Thyroid gland (tissue), 4 donors: ENCODE measurements around the gene IL33. TPM values are rescaled to one million over a fixed set of nuclear protein-coding genes. Genes with fewer than 3 reads are reported as not detected.
A peak's percentile ranks its signal among the peaks of the same experiment; 100 is the strongest.

ENCODE experiments used
- DNase-seq, 2 donors: peaks; one replicate each; pipeline ENCODE4 v3.0.0-alpha.2; 2019
- H3K27ac ChIP-seq, 3 donors: fragments of 200-600 bp; sonication (generic); 1 replicate in 2 of 3; 2 replicates in 1 of 3; pipeline ENCODE4 v1.5.1; 2016 to 2019; ENCODE audit warnings: mild to moderate bottlenecking in 1 of 3, moderate library complexity in 1 of 3
- H3K27me3 ChIP-seq: fragments of 200-600 bp; sonication (generic); one replicate; pipeline ENCODE4 v1.5.1; 2019
- H3K36me3 ChIP-seq, 2 donors: fragments of 200-600 bp; sonication (generic); one replicate each; pipeline ENCODE4 v1.5.1; 2016 to 2019
- H3K4me1 ChIP-seq, 2 donors: fragments of 200-600 bp; sonication (generic); one replicate each; pipeline ENCODE4 v1.5.1; 2017 to 2019
- H3K4me3 ChIP-seq, 3 donors: fragments of 200-600 bp; sonication (generic); replicated peaks in 1 of 3; 1 replicate in 2 of 3; 2 replicates in 1 of 3; pipeline ENCODE4 v1.5.1; 2016; ENCODE audit warnings: mild to moderate bottlenecking in 1 of 3
- H3K9me3 ChIP-seq: fragments of 200-600 bp; sonication (generic); one replicate; pipeline ENCODE4 v1.5.1; 2017
- POLR2A ChIP-seq, 2 donors: fragments of 450-650 bp; IDR thresholded peaks; one replicate each; pipeline ENCODE4 v1.6.1; 2017; ENCODE audit warnings: antibody characterized with exemption in 2 of 2, mild to moderate bottlenecking in 2 of 2, moderate library complexity in 1 of 2
- WGBS, 2 donors: methylation state at CpG; one replicate each; pipeline ENCODE4 v1.1.5; 2017; 5-methylcytosine and 5-hydroxymethylcytosine counted together
- intact Hi-C: fragments of 100-400 bp; cut with DNase I; formaldehyde crosslinking; loops from one replicate; pipeline ENCODE4 v1.15.1; 2023
- total RNA-seq, 4 donors: library from RNA; depleted of rRNA; stranded (reverse); fragments of >200 nt; gene quantifications; one replicate each; pipeline ENCODE4 v1.2.3, GENCODE V29; 2016
- TF ChIP-seq, protein P1 (sequence below), 6 experiments: fragments of 200-600 bp in 3 of 6; fragments of 450-650 bp in 3 of 6; sonication (generic) in 3 of 6; IDR thresholded peaks; one replicate each; pipeline ENCODE4 v1.5.1; 2016 to 2019; ENCODE audit warnings: antibody characterized with exemption in 6 of 6, mild to moderate bottlenecking in 2 of 6, inconsistent platforms in 1 of 6, moderate library complexity in 1 of 6

The IL33 gene
- total RNA-seq, 4 donors from 2014 or later, result 15.7 to 33.9 (median 19.9) TPM

GRCh38 chr9:6183627-6184026 is 32.0 kb upstream of the IL33 start:
- Histone ChIP-seq H3K9me3 (no peaks in the 10 kb centered on the region), H3K27ac (no peak overlapping the region), H3K4me3 (no peak overlapping the region), H3K27me3 (no peaks in the 10 kb centered on the region), H3K4me1 (peaks cover 14 to 19% of the 10 kb centered on the region in 2 donors), H3K36me3 (no peaks in the 10 kb centered on the region)
- intact Hi-C loops, result no loop called here
- WGBS, 2 donors, result 98 to 100% methylated on average over 1 of the region's 1 CpG
- no peak for TF ChIP-seq POLR2A (IDR thresholded peaks at IDR 0.05)
- TF ChIP-seq, protein P1, sequence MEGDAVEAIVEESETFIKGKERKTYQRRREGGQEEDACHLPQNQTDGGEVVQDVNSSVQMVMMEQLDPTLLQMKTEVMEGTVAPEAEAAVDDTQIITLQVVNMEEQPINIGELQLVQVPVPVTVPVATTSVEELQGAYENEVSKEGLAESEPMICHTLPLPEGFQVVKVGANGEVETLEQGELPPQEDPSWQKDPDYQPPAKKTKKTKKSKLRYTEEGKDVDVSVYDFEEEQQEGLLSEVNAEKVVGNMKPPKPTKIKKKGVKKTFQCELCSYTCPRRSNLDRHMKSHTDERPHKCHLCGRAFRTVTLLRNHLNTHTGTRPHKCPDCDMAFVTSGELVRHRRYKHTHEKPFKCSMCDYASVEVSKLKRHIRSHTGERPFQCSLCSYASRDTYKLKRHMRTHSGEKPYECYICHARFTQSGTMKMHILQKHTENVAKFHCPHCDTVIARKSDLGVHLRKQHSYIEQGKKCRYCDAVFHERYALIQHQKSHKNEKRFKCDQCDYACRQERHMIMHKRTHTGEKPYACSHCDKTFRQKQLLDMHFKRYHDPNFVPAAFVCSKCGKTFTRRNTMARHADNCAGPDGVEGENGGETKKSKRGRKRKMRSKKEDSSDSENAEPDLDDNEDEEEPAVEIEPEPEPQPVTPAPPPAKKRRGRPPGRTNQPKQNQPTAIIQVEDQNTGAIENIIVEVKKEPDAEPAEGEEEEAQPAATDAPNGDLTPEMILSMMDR (IDR thresholded peaks at IDR 0.05), result no peak
- no peak for DNase-seq

DNA sequence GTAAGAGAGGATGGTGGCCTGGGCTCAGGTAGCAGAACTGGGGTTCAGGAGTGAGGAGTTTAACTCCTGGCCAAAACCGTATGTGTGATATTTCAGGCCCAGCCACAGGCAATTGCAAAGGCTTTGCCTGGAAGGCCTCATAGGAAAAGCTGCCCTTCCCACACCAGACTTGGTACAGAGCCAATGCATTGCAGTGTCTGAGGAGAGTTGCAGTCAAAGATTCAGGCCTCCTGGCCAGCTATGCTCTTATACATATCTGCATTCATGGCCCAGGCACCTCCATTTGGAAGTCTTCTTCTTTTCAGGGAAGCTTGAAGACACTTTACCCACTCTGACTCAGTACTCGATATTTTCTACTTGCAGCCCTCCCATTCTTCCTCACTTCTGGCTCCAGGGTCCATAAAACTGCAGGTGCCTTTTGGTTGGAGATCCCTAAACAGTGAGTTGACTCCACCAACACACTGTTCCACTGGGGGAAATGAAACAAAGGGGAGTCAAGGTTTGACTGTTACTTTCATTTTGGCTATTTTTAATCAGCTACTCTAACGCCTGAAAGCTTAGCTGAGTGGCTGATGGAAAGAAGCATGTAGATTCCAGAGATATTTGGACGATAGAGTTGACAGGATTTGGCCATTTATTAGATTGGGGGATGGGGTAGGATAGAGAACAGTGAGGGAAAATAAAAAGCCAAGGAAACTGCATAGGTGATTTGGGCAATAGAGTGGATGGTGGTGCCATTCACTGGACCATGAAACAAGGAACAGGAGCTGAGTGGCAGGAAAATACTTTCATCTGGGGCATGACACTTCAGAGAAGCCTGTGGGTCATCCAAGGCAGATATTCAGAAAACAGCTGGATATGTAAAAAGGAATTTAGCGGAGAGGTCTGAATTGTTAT is 30.6 kb upstream of the IL33 start:
- 38 to 42% methylated on average over 5 of the region's 5 CpGs for WGBS, 2 donors

DNA sequence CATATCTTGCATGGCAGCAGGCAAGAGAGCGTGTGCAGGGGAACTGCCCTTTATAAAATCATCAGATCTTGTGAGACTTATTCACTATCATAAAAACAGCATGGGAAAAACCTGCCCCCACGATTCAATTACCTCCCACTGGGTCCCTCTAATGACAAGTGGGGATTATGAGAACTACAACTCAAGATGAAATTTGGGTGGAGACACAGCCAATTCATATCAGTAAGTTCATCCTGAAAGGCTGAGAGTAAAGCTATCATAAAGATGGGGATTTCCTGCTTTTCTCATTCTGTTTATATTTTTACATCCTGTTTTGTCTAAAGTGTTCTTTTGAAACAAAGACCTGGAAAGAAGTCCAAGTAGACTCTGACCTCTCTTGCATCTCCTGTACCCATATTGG is 28.9 kb upstream of the IL33 start:
- intact Hi-C loops, result no loop called here

More for the DNA sequence above, 30.6 kb upstream of the IL33 start:
- peak overlapping the region; percentile 74 to 83 (median 77) for H3K27ac ChIP-seq
- intact Hi-C loops, result no loop called here
- no peaks in the 10 kb centered on the region for H3K9me3 ChIP-seq
- no peaks in the 10 kb centered on the region for H3K27me3 ChIP-seq
- peak; percentile 54 to 57 for DNase-seq
- peaks cover 14 to 19% of the 10 kb centered on the region in 2 donors for H3K4me1 ChIP-seq
- peak in 1 of 2 donors; percentile 3 for TF ChIP-seq POLR2A (IDR thresholded peaks at IDR 0.05)
- TF ChIP-seq, protein P1 (IDR thresholded peaks at IDR 0.05), result no peak
- no peaks in the 10 kb centered on the region for H3K36me3 ChIP-seq
- no peak overlapping the region for H3K4me3 ChIP-seq

DNA sequence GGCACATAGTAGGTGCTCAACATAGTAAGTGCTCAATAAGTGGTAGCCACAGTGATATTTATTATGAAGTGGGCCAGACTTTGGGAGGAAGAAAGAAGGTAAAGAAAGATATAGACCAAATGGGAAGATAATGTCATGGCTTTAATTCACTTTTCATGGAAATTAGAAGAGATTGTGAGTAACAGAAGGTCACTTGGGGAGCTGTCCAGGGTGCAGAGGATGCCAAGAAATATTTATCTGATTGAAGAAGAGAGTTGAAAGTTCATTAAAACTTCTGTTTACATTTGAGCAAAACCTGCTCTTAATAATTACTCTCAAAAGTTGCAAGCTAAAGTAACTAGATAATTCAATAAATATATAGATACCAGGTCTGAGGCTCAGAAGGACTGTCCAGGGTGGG is 28.3 kb upstream of the IL33 start:
- no peaks in the 10 kb centered on the region for H3K36me3 ChIP-seq
- H3K27me3 ChIP-seq, result no peaks in the 10 kb centered on the region
- intact Hi-C loops, result no loop called here
- TF ChIP-seq, protein P1 (IDR thresholded peaks at IDR 0.05), result no peak
- TF ChIP-seq POLR2A (IDR thresholded peaks at IDR 0.05), result no peak
- H3K4me1 ChIP-seq, result peaks cover 14 to 19% of the 10 kb centered on the region in 2 donors
- H3K4me3 ChIP-seq, result no peak overlapping the region
- no peak for DNase-seq
- no peak overlapping the region for H3K27ac ChIP-seq
- no peaks in the 10 kb centered on the region for H3K9me3 ChIP-seq

More for the DNA sequence above, 28.9 kb upstream of the IL33 start:
- WGBS, 2 donors, result 69 to 75% methylated on average over 2 of the region's 2 CpGs
- TF ChIP-seq POLR2A (IDR thresholded peaks at IDR 0.05), result no peak
- TF ChIP-seq, protein P1 (IDR thresholded peaks at IDR 0.05), result no peak
- no peaks in the 10 kb centered on the region for H3K36me3 ChIP-seq
- H3K4me1 ChIP-seq, result peaks cover 14 to 19% of the 10 kb centered on the region in 2 donors
- H3K27ac ChIP-seq, result no peak overlapping the region
- H3K9me3 ChIP-seq, result no peaks in the 10 kb centered on the region
- no peak overlapping the region for H3K4me3 ChIP-seq
- DNase-seq, result no peak
- H3K27me3 ChIP-seq, result no peaks in the 10 kb centered on the region

DNA sequence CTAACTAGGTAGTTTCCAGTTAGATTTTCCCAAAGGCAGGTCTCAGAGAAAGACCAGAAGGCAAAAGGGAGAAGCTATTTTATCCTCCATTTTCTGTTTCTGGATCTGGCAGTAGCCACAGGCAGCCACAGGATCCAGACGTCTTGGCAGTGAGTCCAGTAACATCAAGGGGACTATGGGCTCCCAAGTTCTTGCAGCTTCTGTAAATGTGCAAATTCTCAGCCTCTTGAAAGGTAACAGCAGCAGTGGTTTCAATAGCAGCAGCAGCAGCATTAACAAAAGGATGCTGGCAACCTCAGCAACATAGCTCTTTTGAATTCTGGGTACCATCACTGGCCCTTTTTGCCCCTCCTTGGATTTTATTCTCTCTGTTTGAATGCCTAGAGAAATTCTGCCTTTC is 27.1 kb upstream of the IL33 start:
- Histone ChIP-seq H3K4me3 (no peak overlapping the region), H3K36me3 (no peaks in the 10 kb centered on the region), H3K4me1 (peaks cover 14 to 19% of the 10 kb centered on the region in 2 donors), H3K9me3 (no peaks in the 10 kb centered on the region), H3K27ac (no peak overlapping the region), H3K27me3 (no peaks in the 10 kb centered on the region)
- DNase-seq, result no peak
- intact Hi-C loops, result no loop called here
- 38 to 53% methylated on average over 1 of the region's 1 CpG for WGBS, 2 donors
- TF ChIP-seq, protein P1 (IDR thresholded peaks at IDR 0.05), result no peak
- TF ChIP-seq POLR2A (IDR thresholded peaks at IDR 0.05), result no peak
